ENCODE results near the gene FKBP3. TPM values are rescaled to one million over a fixed set of nuclear protein-coding genes. Genes with fewer than 3 reads are reported as not detected.

FKBP3 gene
- total and polyA plus RNA-seq, 11 donors: 66.8 to 226 (median 99.1) TPM

DNA sequence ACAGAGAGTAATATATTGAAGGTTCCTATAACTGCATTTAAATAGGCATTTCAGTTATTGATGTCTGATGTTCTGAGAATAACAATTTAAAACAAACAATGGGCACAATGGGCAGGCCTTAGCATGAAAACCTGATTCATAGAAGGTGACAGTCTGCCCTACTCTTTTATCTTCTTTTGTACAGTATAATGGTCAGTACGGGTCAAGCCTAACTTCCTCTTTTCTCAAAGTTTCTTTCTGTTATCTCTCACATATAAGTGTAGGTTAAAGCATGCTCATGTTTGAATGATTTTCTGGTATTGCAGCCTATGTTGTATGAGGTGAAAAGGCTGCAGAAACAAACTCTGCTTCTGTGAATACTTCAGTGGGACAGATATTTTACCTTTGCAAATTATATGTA, 14.2 kb downstream of the FKBP3 start:
- ATAC-seq: no peak
- 71 to 87% (median 76%) methylated on average over 1 of the region's 1 CpG for WGBS, 4 donors
- Histone ChIP-seq H3K4me1 (no peaks in the 10 kb centered on the region), H3K9me3 (no peaks in the 10 kb centered on the region), H3K4me3 (no peak overlapping the region), H3K27ac (no peak overlapping the region), H3K36me3 (peaks cover 0 to 100% (median 96%) of the 10 kb centered on the region in 9 donors), H3K27me3 (no peaks in the 10 kb centered on the region)
- no peak for DNase-seq
- TF ChIP-seq, protein P1, sequence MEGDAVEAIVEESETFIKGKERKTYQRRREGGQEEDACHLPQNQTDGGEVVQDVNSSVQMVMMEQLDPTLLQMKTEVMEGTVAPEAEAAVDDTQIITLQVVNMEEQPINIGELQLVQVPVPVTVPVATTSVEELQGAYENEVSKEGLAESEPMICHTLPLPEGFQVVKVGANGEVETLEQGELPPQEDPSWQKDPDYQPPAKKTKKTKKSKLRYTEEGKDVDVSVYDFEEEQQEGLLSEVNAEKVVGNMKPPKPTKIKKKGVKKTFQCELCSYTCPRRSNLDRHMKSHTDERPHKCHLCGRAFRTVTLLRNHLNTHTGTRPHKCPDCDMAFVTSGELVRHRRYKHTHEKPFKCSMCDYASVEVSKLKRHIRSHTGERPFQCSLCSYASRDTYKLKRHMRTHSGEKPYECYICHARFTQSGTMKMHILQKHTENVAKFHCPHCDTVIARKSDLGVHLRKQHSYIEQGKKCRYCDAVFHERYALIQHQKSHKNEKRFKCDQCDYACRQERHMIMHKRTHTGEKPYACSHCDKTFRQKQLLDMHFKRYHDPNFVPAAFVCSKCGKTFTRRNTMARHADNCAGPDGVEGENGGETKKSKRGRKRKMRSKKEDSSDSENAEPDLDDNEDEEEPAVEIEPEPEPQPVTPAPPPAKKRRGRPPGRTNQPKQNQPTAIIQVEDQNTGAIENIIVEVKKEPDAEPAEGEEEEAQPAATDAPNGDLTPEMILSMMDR (IDR thresholded peaks at IDR 0.05): no peak
- intact Hi-C loops (cut with DNase I): no loop called here

DNA sequence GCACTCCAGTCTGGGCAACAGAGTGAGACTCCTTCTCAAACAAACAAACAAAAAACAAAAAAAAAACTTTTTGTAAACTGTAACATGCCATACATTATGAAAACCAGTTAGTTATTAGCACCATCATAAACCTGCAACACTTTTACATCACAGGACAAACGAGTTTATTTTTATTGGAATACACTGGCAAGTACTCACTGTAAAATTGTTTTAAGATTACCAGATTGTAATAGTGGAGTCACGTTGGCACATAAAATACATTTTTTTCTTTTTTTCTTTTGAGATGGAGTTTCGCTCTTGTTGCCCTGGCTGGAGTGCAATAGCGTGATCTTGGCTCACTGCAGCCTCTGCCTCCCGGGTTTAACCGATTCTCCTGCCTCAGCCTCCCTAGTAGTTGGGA, 15.7 kb downstream of the FKBP3 start:
- TF ChIP-seq, protein P1 (IDR thresholded peaks at IDR 0.05): no peak
- TF ChIP-seq POLR2A (IDR thresholded peaks at IDR 0.05): no peak
- 86 to 95% (median 90%) methylated on average over 6 of the region's 6 CpGs for WGBS, 4 donors
- H3K4me3 ChIP-seq: no peak overlapping the region
- intact Hi-C loops (cut with DNase I): no loop called here
- H3K27me3 ChIP-seq: no peaks in the 10 kb centered on the region
- DNase-seq (no peak), ATAC-seq (no peak)
- no peak overlapping the region for H3K27ac ChIP-seq
- no peaks in the 10 kb centered on the region for H3K4me1 ChIP-seq
- peaks cover 0 to 100% (median 99%) of the 10 kb centered on the region in 9 donors for H3K36me3 ChIP-seq
- H3K9me3 ChIP-seq: no peaks in the 10 kb centered on the region

DNA sequence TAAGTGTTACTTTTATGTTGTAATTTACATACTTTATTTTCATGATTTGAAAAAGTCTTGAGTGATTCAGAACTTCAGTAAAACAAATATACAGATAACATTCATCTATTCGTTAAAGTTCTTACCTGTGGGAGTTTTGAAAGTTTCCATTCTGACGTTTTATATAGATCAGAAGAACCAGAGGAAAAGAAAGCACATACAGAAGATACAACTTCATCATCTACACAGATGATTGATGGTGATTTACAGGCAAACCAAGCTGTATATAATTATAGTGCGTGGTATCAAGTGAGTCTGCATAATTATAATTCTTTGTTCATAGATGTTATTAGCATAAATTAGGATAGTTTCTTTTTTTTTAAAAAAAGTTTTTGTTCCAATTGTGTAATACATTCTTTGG, 20.0 kb downstream of the FKBP3 start:
- no peak overlapping the region for H3K4me3 ChIP-seq
- no peak overlapping the region for H3K27ac ChIP-seq
- H3K27me3 ChIP-seq: no peaks in the 10 kb centered on the region
- intact Hi-C loops (cut with DNase I): no loop called here
- no peaks in the 10 kb centered on the region for H3K4me1 ChIP-seq
- 78 to 82% (median 80%) methylated on average over 3 of the region's 3 CpGs for WGBS, 4 donors
- no peak for TF ChIP-seq POLR2A (IDR thresholded peaks at IDR 0.05)
- TF ChIP-seq, protein P1 (IDR thresholded peaks at IDR 0.05): no peak
- peaks cover 0 to 100% (median 100%) of the 10 kb centered on the region in 9 donors for H3K36me3 ChIP-seq
- no peaks in the 10 kb centered on the region for H3K9me3 ChIP-seq
- ATAC-seq: no peak
- no peak for DNase-seq

DNA sequence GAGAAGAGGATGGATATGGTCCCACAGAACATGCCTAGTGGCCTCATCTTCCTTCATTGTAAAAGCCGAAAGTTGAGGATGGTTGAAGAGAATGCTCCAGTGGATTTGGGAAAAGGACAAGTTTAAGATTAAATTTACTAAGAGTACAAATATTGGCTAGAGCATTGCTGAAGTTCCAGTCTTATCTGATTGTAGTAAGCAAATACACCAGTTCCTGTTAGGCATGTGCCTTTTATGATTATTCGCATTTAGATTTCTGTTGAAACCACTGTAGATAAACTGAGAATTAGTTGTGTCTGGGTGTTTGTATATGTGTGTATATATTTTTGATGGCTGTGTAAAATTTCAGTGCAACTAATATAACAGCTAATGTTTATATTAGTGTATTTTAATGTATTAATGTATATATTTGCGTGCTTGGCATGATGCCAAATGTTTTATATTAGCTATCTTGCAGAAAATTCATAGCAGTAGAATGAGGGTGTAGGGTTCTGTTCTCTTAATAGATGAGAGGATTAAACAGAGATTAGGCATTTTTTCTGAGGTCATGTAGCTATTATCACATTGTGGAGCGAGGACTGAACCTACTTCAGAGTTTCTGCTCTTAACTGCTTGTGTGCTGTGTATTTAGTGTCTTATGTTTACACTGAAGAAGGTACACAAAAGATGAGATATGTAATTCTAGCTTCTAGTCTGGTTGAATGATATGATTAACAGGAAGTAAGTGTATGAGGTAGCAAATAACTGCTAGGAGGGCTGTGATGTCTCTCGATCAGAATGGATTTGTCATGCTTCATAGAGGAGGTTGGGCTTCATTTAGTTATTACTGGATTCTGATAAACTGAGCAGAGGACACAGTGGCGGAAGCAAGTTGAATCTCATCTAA, 21.1 kb downstream of the FKBP3 start:
- Histone ChIP-seq H3K27me3 (no peaks in the 10 kb centered on the region), H3K4me1 (no peaks in the 10 kb centered on the region), H3K4me3 (no peak overlapping the region), H3K36me3 (peaks cover 0 to 100% (median 99%) of the 10 kb centered on the region in 9 donors), H3K27ac (no peak overlapping the region), H3K9me3 (no peaks in the 10 kb centered on the region)
- intact Hi-C loops (cut with DNase I): no loop called here
- ATAC-seq (no peak), DNase-seq (no peak)
- WGBS, 4 donors: 83 to 92% (median 90%) methylated on average over 6 of the region's 6 CpGs
- TF ChIP-seq, protein P1 (IDR thresholded peaks at IDR 0.05): no peak
- TF ChIP-seq POLR2A (IDR thresholded peaks at IDR 0.05): no peak
